ENCODE data around the gene MCF2L2. TPM values are rescaled to one million over a fixed set of nuclear protein-coding genes. Genes with fewer than 3 reads are reported as not detected.
"Not testable (repeated sequence)": the region's sequence is repeated elsewhere in the genome, so short reads cannot be mapped to it uniquely, and the experiment has no call there.

The MCF2L2 gene
- polyA plus RNA-seq, 2 of the 4 experiments (the other 2 are of a cell fraction): 0.03 to 0.05 TPM

DNA sequence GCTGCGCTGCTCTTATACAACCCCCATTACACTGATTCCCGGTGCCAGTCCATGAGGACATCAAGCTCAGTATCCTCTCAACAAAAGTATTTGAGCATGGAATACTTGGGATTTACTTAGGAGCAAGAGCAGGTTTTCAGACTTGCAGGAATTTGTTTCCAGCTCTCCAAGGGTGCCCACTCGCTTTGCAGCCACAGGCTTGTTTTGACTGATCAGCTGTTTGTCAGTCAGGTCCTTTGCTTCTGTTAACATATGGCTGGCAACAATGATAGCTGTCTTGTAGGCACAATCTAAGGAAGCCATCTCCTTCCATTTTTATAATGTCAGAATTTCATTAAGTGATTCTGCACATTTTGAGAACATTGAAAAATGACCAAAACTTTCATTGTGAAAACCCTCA is 38.2 kb upstream of the MCF2L2 start:
- no peak for FAIRE-seq
- TF ChIP-seq JUN (IDR thresholded peaks at IDR 0.05) (no peak), MAZ (IDR thresholded peaks at IDR 0.05; ENCODE audit: borderline replicate concordance, low read depth, low read length) (no peak), FOSL2 (IDR thresholded peaks at IDR 0.05) (no peak), FOSL2 (CRISPR knock-in tag; IDR thresholded peaks at IDR 0.05) (no peak), KDM5A (IDR thresholded peaks at IDR 0.05) (no peak), RAD21 (conservative IDR thresholded peaks at IDR 0.05 in 1 of 2, IDR thresholded peaks at IDR 0.05 in 1 of 2) (no peak), KDM1A (IDR thresholded peaks at IDR 0.05; ENCODE audit: low read depth) (no peak)
- TF ChIP-seq, protein P1, sequence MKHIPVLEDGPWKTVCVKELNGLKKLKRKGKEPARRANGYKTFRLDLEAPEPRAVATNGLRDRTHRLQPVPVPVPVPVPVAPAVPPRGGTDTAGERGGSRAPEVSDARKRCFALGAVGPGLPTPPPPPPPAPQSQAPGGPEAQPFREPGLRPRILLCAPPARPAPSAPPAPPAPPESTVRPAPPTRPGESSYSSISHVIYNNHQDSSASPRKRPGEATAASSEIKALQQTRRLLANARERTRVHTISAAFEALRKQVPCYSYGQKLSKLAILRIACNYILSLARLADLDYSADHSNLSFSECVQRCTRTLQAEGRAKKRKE (CRISPR knock-in tag; IDR thresholded peaks at IDR 0.05; ENCODE audit: low read depth): no peak
- TF ChIP-seq, protein P2, sequence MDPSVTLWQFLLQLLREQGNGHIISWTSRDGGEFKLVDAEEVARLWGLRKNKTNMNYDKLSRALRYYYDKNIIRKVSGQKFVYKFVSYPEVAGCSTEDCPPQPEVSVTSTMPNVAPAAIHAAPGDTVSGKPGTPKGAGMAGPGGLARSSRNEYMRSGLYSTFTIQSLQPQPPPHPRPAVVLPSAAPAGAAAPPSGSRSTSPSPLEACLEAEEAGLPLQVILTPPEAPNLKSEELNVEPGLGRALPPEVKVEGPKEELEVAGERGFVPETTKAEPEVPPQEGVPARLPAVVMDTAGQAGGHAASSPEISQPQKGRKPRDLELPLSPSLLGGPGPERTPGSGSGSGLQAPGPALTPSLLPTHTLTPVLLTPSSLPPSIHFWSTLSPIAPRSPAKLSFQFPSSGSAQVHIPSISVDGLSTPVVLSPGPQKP (IDR thresholded peaks at IDR 0.05; ENCODE audit: low read depth, low read length): no peak
- Histone ChIP-seq H3K27ac (no peak overlapping the region), H3K4me2 (no peak overlapping the region), H3K4me3 (no peak overlapping the region), H3K4me1 (0 out of 3 replicates have a peak, but pooled peaks cover 3% of the 10 kb centered on the region), H3K9me3 (no peaks in the 10 kb centered on the region)
- POLR2A ChIA-PET: no interaction called here
- WGBS (ENCODE audit: missing lambda C conversion rate): 78% methylated on average over 3 of the region's 3 CpGs
- no peak for DNase-seq (ENCODE audit: low read depth in 1 of 2, low spot score in 1 of 2)
- ATAC-seq: no peak
- CTCF ChIA-PET: interaction anchor here (0.6 to 1.1 kb wide), 4 partner anchors 13 to 1188 kb away, joined by 3 to 5 read pairs (median 3); no protein-coding TSS in a partner anchor

DNA sequence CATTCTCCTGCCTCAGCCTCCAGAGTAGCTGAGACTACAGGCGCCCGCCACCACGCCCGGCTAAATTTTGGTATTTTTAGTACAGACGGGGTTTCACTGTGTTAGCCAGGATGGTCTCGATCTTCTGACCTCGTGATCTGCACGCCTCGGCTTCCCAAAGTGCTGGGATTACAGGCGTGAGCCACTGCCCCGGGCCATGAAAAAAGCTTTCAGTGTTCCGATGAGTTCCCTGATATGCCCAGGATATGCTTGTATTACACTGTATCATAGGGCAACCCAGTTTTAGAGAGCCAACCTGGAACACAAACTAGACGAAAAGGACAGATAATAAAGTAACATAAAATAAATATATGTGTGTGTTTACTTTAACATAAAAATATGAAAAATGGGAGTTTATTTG is 37.3 kb upstream of the MCF2L2 start:
- H3K4me3 ChIP-seq; ATAC-seq; H3K9me3 ChIP-seq; FAIRE-seq; H3K27ac ChIP-seq; H3K4me2 ChIP-seq; POLR2A ChIA-PET; H3K4me1 ChIP-seq; DNase-seq (ENCODE audit: low read depth in 1 of 2, low spot score in 1 of 2); CTCF ChIA-PET: not testable (repeated sequence)
- WGBS (ENCODE audit: missing lambda C conversion rate): 62% methylated on average over 13 of the region's 13 CpGs

DNA sequence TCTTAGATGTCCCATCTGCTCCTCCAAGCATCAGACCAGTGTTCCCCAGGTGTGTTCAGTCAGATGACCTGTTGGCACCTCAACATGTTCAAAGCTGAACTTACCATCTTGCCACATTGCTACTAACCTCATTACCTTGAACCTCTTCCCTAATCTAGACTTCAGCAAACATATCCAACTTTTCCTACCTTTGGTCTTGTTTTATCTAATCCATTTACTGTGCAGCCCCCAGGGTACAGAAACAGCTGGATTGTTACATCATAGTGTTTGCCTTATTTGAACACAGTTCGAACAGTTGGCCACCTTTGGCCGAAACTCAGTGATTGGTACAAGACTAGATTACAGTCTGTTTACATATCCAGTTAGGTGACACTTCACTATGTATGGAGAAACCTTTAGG is 36.1 kb upstream of the MCF2L2 start:
- 75% methylated on average over 2 of the region's 2 CpGs for WGBS (ENCODE audit: missing lambda C conversion rate)
- POLR2A ChIA-PET: no interaction called here
- Histone ChIP-seq H3K4me3 (no peak overlapping the region), H3K27ac (no peak overlapping the region), H3K4me2 (no peak overlapping the region), H3K4me1 (0 out of 3 replicates have a peak, but pooled peaks cover 3% of the 10 kb centered on the region), H3K9me3 (no peaks in the 10 kb centered on the region)
- FAIRE-seq (no peak), ATAC-seq (no peak), DNase-seq (ENCODE audit: low read depth in 1 of 2, low spot score in 1 of 2) (no peak)
- no peak for TF ChIP-seq HOXB5 (CRISPR knock-in tag; IDR thresholded peaks at IDR 0.05)
- TF ChIP-seq MAZ (IDR thresholded peaks at IDR 0.05; ENCODE audit: borderline replicate concordance, low read depth, low read length): no peak
- TF ChIP-seq CBX8 (IDR thresholded peaks at IDR 0.05): no peak
- TF ChIP-seq, protein P3, sequence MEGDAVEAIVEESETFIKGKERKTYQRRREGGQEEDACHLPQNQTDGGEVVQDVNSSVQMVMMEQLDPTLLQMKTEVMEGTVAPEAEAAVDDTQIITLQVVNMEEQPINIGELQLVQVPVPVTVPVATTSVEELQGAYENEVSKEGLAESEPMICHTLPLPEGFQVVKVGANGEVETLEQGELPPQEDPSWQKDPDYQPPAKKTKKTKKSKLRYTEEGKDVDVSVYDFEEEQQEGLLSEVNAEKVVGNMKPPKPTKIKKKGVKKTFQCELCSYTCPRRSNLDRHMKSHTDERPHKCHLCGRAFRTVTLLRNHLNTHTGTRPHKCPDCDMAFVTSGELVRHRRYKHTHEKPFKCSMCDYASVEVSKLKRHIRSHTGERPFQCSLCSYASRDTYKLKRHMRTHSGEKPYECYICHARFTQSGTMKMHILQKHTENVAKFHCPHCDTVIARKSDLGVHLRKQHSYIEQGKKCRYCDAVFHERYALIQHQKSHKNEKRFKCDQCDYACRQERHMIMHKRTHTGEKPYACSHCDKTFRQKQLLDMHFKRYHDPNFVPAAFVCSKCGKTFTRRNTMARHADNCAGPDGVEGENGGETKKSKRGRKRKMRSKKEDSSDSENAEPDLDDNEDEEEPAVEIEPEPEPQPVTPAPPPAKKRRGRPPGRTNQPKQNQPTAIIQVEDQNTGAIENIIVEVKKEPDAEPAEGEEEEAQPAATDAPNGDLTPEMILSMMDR (IDR thresholded peaks at IDR 0.05): no peak
- no peak for TF ChIP-seq POLR2A (IDR thresholded peaks at IDR 0.05; ENCODE audit: low read length)
- TF ChIP-seq KDM1A (IDR thresholded peaks at IDR 0.05; ENCODE audit: low read depth): no peak
- no peak for TF ChIP-seq ESRRA (IDR thresholded peaks at IDR 0.05; ENCODE audit: borderline replicate concordance, low read length)
- TF ChIP-seq MYC (IDR thresholded peaks at IDR 0.05; ENCODE audit: borderline replicate concordance, low read length): no peak
- TF ChIP-seq, protein P4, sequence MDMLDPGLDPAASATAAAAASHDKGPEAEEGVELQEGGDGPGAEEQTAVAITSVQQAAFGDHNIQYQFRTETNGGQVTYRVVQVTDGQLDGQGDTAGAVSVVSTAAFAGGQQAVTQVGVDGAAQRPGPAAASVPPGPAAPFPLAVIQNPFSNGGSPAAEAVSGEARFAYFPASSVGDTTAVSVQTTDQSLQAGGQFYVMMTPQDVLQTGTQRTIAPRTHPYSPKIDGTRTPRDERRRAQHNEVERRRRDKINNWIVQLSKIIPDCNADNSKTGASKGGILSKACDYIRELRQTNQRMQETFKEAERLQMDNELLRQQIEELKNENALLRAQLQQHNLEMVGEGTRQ (IDR thresholded peaks at IDR 0.05): no peak
- TF ChIP-seq HOXB13 (CRISPR knock-in tag; IDR thresholded peaks at IDR 0.05; ENCODE audit: low read depth): no peak
- no peak for TF ChIP-seq SREBF2 (IDR thresholded peaks at IDR 0.05)
- TF ChIP-seq NPAS2 (CRISPR knock-in tag; IDR thresholded peaks at IDR 0.05; ENCODE audit: borderline replicate concordance): no peak
- CTCF ChIA-PET: no interaction called here
